Activated CD8-positive, alpha-beta memory T cell treated with anti-CD3 and anti-CD28 coated beads, Interleukin-2, amount 10 ng/mL, durations not matched to agents 7 days and 5 days (primary cell): ENCODE data around the gene HMCES. TPM values are rescaled to one million over a fixed set of nuclear protein-coding genes. Genes with fewer than 3 reads are reported as not detected.

Experiments
- ATAC-seq: fragments of 150-1000 bp; cut with Tn5 transposase; one replicate; pipeline ENCODE4 v1.10.0; 2021; ENCODE audit warnings: moderate library complexity
- CTCF ChIA-PET: fragments of 350-600 bp; sonication (Branson Sonifier 250); formaldehyde crosslinking; loops from one replicate; lab custom pipeline; 2021; ENCODE audit warnings: antibody characterized with exemption; lab: Charles Lee
- DNase-seq: peaks from one replicate; pipeline ENCODE4 v3.0.0-alpha.2; 2020
- H3K27ac Mint-ChIP-seq: one replicate; pipeline ENCODE4 v1.8.0; 2021; ENCODE audit warnings: mild to moderate bottlenecking, mixed read lengths
- H3K27me3 Mint-ChIP-seq: one replicate; pipeline ENCODE4 v1.8.0; 2021; ENCODE audit warnings: mixed read lengths
- H3K36me3 Mint-ChIP-seq: one replicate; pipeline ENCODE4 v1.8.0; 2021; ENCODE audit warnings: mild to moderate bottlenecking, mixed read lengths
- H3K4me1 Mint-ChIP-seq: one replicate; pipeline ENCODE4 v1.8.0; 2021; ENCODE audit warnings: mixed read lengths
- H3K4me3 Mint-ChIP-seq: one replicate; pipeline ENCODE4 v1.8.0; 2021; ENCODE audit warnings: mild to moderate bottlenecking, moderate library complexity, mixed read lengths
- H3K9me3 Mint-ChIP-seq: one replicate; pipeline ENCODE4 v1.8.0; 2022; ENCODE audit warnings: low read depth, mixed read lengths
- total RNA-seq, 2 experiments: library from RNA; stranded (reverse); gene quantifications; one replicate each; pipeline ENCODE4 v1.2.3, GENCODE V29; 2021

HMCES gene
- total RNA-seq, 2 experiments from 2014 or later, result 43.4 to 52.1 TPM

DNA sequence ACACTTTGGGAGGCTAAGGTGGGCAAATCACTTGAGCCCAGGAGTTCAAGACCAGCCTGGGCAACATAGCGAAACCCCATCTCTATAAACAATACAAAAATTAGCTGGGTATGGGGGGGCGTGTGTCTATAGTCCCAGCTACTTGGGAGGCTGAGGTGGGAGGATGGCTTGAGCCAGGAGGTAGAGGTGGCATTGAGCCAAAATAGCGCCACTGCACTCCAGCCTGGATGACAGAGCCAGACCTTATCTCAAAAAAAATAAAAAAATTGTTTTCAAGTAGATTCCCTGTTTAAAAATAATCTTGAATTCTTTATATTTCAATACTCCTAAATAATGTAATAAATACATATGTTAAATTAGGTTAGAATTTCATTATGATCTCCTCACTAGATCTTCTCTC is 9.8 kb downstream of the HMCES start:
- no peaks in the 10 kb centered on the region for H3K27me3 Mint-ChIP-seq
- CTCF ChIA-PET, result interaction anchor here (1.3 to 2.1 kb wide), 3 partner anchors 9 to 28 kb away, joined by 3 to 8 read pairs (median 4); a partner anchor contains a TSS
- no peak for ATAC-seq
- H3K4me1 Mint-ChIP-seq, result no peaks in the 10 kb centered on the region
- H3K36me3 Mint-ChIP-seq, result peaks cover 19% of the 10 kb centered on the region
- H3K4me3 Mint-ChIP-seq, result no peak overlapping the region
- DNase-seq, result no peak
- H3K27ac Mint-ChIP-seq, result no peak overlapping the region
- H3K9me3 Mint-ChIP-seq, result no peaks in the 10 kb centered on the region

DNA sequence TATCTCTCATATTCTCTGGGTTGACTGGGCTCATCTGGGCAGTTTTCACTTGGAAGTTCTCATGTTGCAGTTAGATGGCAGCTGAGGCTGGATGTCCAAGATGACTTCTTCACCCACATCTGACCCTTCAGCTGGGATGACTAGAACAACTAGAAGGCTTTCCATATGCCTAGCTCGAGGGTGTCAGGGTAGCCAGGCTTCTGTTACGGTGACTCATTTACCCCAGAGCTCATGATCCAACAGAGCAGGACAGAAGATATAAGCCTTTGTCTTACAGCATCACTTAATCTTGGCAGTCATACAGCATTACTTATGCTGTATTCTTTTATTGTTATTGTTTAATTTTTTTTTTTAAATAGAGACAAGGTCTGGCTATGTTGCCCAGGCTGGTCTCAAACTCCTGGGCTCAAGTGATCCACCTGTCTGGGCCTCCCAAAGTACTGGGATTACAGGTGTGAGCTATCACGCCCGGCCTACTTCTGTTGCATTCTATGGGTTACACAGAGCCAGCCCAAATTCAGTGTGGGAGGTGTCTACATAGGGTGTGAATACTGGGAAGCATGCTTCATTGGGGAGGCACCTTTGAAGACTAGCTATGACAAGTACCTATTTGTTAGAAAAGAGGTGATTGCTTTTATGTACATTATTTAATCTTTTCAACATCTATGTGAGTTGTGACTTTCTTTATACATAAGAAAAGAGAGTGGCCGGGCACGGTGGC is 10.7 kb downstream of the HMCES start:
- H3K36me3 Mint-ChIP-seq, result peaks cover 21% of the 10 kb centered on the region
- no peak overlapping the region for H3K27ac Mint-ChIP-seq
- CTCF ChIA-PET, result interaction anchor here (1.3 to 2.1 kb wide), 3 partner anchors 8 to 27 kb away, joined by 3 to 8 read pairs (median 4); a partner anchor contains a TSS
- H3K9me3 Mint-ChIP-seq, result no peaks in the 10 kb centered on the region
- no peak overlapping the region for H3K4me3 Mint-ChIP-seq
- no peaks in the 10 kb centered on the region for H3K4me1 Mint-ChIP-seq
- no peaks in the 10 kb centered on the region for H3K27me3 Mint-ChIP-seq
- DNase-seq (no peak), ATAC-seq (no peak)

DNA sequence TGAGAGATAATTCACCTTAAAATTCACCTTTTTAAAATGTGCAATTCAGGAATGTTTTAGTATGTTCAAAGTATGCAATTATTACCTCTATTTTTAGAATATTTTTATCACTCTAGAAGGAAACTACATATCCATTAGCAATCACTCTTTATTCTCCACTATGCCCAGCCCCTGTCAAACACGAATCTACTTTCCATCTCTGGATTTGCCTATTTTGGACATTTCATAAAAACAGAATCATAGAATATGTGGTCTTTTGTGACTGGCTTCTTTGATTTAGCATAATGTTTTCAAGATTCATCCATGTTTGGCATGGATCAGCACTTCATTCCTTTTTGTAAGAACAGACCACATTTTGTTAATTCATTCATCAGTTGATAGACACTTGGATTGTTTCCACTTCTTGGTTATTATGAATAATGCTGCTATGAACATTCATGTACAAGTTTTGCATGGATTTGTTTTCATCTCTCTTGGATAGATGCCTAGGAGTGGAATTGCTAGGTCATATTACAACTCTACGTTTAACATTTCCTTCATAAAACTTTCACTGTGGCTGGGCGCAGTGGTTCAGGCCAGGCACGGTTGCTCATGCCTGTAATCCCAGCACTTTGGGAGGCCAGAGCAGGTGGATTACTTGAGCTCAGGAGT is 12.7 kb downstream of the HMCES start:
- no peaks in the 10 kb centered on the region for H3K9me3 Mint-ChIP-seq
- peaks cover 25% of the 10 kb centered on the region for H3K36me3 Mint-ChIP-seq
- no peaks in the 10 kb centered on the region for H3K27me3 Mint-ChIP-seq
- no peaks in the 10 kb centered on the region for H3K4me1 Mint-ChIP-seq
- CTCF ChIA-PET, result no interaction called here
- H3K27ac Mint-ChIP-seq, result no peak overlapping the region
- no peak overlapping the region for H3K4me3 Mint-ChIP-seq
- DNase-seq (no peak), ATAC-seq (no peak)

DNA sequence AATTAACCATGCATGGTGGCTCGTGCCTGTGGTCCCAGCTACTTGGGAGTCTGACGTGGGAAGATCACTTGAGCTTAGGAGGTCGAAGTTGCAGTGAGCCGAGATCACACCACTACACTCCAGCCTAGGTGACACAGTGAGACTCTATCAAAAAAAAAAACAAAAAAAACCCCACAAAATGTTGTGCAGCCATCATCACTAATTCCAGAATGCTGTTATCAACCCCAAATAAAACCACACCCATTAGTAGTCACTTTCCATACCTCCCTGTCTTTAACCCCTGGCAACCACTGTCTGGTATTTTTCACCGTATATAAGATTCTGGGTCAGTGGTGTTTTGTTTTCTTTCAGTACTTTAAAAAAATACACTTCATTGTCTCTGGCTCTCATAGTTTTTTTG is 16.6 kb downstream of the HMCES start:
- H3K9me3 Mint-ChIP-seq, result no peaks in the 10 kb centered on the region
- no peak overlapping the region for H3K27ac Mint-ChIP-seq

DNA sequence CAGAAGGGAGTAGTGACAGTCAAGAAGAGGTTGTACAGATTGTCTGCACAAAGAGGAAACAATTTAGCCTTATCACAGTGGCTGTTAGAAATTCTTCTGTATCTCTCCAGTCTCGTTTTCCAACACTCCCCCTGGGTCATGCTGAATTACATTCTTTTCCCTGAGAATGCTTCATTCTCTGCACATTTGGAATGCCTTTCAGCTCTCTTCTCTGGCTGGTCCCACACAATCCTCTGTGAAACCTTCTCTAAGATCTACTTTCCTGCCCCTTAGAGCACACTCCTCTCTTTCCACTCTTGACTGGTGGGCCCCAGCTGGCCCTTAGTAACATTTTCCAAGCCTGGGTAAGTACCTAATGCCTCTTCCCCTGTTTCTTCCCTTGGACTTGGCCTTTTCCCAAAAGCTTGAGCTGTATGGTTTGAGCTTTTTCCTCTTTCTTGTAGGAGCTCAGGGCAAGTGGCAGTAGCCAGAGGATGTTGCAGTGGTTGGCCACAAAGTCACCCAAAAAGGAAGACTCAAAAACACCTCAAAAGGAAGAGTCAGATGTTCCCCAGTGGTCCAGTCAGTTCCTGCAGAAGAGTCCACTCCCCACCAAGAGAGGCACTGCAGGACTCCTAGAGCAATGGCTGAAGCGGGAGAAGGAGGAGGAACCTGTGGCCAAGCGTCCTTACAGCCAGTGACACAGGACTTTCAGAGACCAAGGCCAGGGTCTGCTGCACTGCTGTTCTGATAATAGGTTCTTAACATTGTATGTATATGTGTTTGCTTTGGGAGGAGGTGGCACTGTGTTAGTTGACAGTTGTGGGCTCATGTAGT is 25.7 kb downstream of the HMCES start:
- H3K4me1 Mint-ChIP-seq, result peaks cover 28% of the 10 kb centered on the region
- CTCF ChIA-PET, result interaction anchor here (5.8 kb wide), 1 partner anchor 11 kb away, joined by 25 read pairs; a partner anchor contains a TSS
- ATAC-seq (peak; percentile 31), DNase-seq (no peak)
- peak overlapping the region; percentile 20 for H3K27ac Mint-ChIP-seq
- peaks cover 33% of the 10 kb centered on the region for H3K36me3 Mint-ChIP-seq
- no peaks in the 10 kb centered on the region for H3K27me3 Mint-ChIP-seq
- no peaks in the 10 kb centered on the region for H3K9me3 Mint-ChIP-seq
- no peak overlapping the region for H3K4me3 Mint-ChIP-seq

More for the DNA sequence above, 16.6 kb downstream of the HMCES start:
- Mint-ChIP-seq H3K27me3 (no peaks in the 10 kb centered on the region), H3K36me3 (peaks cover 35% of the 10 kb centered on the region), H3K4me3 (no peak overlapping the region), H3K4me1 (no peaks in the 10 kb centered on the region)
- CTCF ChIA-PET, result no interaction called here
- no peak for ATAC-seq
- no peak for DNase-seq

DNA sequence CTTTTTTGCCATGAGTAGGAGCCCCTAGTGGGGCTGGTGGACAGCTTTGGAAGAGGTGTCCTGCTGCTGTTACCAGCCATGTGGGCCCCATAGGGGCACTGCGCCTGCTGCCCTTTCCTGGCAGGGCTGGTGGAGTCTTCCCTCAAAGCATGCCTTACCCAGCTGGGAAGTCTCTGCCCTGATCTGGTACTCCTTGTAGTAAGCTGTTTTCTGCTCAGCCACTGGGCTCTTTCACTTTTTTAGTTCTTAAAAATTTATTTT is 26.2 kb downstream of the HMCES start:
- DNase-seq (no peak), ATAC-seq (no peak)
- Mint-ChIP-seq H3K36me3 (peaks cover 30% of the 10 kb centered on the region), H3K4me3 (no peak overlapping the region), H3K4me1 (peaks cover 28% of the 10 kb centered on the region), H3K27me3 (no peaks in the 10 kb centered on the region), H3K9me3 (no peaks in the 10 kb centered on the region), H3K27ac (no peak overlapping the region)
- CTCF ChIA-PET, result interaction anchor here (5.8 kb wide), 1 partner anchor 10 kb away, joined by 25 read pairs; a partner anchor contains a TSS

DNA sequence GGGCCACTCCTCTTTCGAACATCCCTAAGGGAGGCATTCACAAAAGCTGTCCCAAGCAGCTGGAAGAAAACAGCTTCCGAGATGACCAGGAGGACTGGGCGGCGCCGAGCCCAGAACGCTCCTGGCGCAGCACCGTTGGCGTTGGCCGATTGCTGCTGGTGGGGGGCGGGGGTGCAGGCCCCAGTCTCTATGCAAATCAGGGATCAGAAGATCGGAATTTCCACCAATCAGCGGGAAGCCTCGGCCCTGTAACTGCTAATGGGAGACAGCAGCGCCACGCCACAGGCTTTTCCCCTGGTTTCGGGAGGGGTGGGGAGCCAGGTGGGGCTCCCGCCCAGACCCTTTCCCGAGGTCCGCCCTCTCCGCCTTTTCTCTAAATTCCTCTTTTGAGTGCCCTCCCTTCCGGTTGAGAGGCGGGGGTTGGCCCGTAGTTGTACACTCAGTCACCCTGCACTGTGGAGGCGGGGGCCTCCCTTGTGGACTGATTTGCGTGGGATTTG is 27.0 kb downstream of the HMCES start:
- ATAC-seq, result no peak
- Mint-ChIP-seq H3K36me3 (peaks cover 29% of the 10 kb centered on the region), H3K4me3 (no peak overlapping the region), H3K9me3 (no peaks in the 10 kb centered on the region), H3K4me1 (peaks cover 28% of the 10 kb centered on the region), H3K27ac (no peak overlapping the region), H3K27me3 (no peaks in the 10 kb centered on the region)
- CTCF ChIA-PET, result interaction anchor here (5.8 kb wide), 1 partner anchor 10 kb away, joined by 25 read pairs; a partner anchor contains a TSS
- no peak for DNase-seq

DNA sequence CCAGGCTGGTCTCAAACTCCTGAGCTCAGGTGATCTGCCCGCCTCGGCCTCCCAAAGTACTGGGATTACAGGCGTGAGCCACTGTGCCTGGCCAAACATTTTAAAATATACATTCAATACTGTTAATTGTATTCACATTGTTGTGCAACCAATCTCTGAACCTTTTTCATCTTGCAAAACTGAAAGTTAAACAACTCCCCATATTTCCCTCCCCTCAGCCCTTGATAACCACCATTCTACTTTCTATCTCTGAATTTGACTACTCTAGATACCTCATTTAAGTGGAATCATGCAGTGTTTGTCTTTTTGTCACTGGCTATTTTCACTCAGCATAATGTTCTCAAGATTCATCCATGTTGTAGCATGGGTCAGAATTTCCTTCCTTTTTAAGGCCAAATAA is 30.0 kb downstream of the HMCES start:
- CTCF ChIA-PET, result interaction anchor here (0.9 to 1.4 kb wide), 2 partner anchors 8 to 256 kb away, joined by 3 to 4 read pairs; a partner anchor contains a TSS
- Mint-ChIP-seq H3K27me3 (no peaks in the 10 kb centered on the region), H3K27ac (no peak overlapping the region), H3K9me3 (no peaks in the 10 kb centered on the region), H3K4me1 (peaks cover 47% of the 10 kb centered on the region), H3K4me3 (no peak overlapping the region), H3K36me3 (peaks cover 20% of the 10 kb centered on the region)
- DNase-seq (no peak), ATAC-seq (no peak)

DNA sequence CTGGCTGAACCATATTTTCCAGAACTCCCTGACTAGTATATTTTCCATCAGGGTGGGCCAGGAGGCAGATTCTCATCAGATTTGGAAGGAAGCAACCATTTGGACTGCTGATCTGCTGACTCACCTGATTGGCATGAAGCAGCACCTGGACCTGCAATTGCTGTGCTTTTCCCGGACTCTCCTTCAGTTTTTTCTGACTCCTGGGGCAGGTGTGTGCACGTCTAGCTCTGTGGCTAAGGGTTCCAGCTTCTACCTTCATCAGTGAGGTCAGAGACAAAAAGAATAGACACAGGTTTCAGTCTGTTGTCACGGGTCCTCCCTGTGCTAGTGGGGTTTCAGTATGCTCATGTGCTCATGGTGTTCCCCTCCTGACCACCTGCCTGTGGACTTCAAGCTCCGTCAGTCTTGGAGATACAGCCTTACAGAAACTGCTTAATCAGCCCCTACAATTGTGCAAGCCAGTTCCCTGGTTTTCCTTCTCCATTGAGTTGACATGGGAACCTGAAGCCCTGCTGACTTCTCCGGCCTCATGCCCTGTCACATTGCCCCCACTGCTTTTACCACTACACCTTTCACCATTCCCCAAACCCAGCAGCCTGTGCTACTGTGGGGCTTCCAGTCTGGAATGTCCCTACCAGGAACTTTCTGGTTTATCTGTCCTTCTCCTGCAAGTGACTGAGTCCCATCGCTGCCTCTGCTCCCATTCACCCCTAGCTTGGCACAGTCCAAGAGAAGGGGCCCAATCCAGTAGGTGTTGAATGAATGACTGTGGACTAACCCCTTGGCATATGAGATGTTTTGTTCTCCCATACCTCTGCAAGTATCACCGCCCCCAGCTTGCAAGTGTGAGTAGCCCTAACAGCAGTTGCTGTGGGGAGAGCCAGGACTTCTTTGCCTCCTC is 31.7 kb downstream of the HMCES start:
- Mint-ChIP-seq H3K9me3 (no peaks in the 10 kb centered on the region), H3K4me3 (no peak overlapping the region), H3K36me3 (peaks cover 8% of the 10 kb centered on the region), H3K27me3 (no peaks in the 10 kb centered on the region), H3K27ac (peak overlapping the region; percentile 20), H3K4me1 (peaks cover 41% of the 10 kb centered on the region)
- DNase-seq, result no peak
- CTCF ChIA-PET, result interaction anchor here (0.9 to 2.3 kb wide), 2 partner anchors 8 to 340 kb away, joined by 3 to 8 read pairs; no protein-coding TSS in a partner anchor
- ATAC-seq, result no peak

DNA sequence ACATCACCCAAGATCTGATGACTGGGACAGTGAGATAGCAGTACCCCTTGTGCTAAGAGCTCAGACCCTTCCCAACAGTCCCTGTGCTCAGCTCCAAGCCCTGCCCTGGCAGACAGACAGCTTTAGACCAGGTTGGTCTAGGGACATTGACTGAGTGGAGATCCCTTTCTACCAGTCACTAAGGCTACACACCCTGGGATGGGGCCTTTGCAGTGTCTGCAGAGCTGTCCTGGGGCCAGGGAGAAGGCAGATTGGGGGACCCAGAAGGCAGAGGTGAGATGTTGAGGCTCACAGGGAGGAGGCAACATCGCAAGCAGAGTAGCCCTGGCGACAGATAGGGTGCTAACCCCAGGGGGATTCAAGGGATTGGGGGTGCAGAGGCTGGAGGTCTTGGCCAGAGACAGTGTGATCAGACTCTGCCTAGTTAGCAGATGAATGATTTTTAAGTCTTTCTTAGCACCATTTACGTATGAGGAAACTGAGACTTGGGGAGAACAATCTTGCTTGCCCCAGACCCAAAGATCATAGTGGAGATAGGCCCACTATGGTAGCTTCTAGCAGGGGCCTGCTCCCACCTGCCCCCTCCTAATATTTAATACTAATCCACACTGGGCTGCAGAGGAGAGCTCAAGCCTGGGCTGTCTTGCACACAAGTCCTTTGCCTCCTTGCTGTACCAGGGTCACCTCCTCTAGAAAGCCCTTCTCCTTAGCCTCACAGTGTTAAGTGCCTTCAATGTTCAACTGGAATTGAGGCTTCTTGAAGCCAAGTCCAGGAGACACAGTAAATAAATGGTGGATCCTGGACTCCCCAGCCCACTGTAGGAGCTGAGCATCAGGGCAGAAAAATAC is 32.6 kb downstream of the HMCES start:
- CTCF ChIA-PET, result interaction anchor here (0.9 to 2.3 kb wide), 3 partner anchors 9 to 341 kb away, joined by 3 to 8 read pairs (median 5); no protein-coding TSS in a partner anchor
- ATAC-seq (no peak), DNase-seq (no peak)
- Mint-ChIP-seq H3K4me3 (no peak overlapping the region), H3K27ac (peak overlapping the region; percentile 20), H3K36me3 (peaks cover 3% of the 10 kb centered on the region), H3K4me1 (peaks cover 38% of the 10 kb centered on the region), H3K27me3 (no peaks in the 10 kb centered on the region), H3K9me3 (no peaks in the 10 kb centered on the region)

DNA sequence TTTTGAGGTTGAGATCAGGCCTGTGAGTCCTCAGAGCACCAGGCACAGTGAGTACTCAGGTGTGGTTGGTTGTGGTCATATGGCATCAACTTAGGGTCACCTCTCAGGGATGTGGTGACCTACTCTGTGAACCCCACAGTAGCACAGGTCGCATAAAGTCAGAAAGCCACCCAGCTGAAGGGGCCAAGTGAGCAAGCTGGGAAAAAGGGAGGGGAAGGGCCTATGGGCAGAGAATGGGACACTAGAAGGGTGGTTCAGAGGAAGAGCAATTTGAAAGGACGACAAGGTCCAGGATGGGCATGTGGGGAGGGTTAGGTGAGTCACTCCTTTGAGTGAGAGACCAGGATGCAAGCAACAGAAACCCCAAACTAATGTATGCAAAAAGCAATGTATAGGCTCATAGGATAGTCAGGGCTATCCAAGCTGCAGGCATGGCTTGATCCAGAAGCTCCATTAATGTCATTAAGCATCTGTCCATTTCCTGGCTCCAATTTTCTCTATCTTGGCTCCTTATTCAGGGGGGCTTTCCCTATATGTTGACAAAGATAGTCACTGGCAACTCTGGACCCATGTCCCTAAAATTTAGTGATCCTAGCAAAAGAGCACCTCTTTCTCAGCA is 33.5 kb downstream of the HMCES start:
- CTCF ChIA-PET, result interaction anchor here (0.7 to 2.3 kb wide), 3 partner anchors 29 to 342 kb away, joined by 3 to 8 read pairs (median 5); no protein-coding TSS in a partner anchor
- peak; percentile 70 for DNase-seq
- no peak overlapping the region for H3K4me3 Mint-ChIP-seq

More for the DNA sequence above, 33.5 kb downstream of the HMCES start:
- peak overlapping the region; percentile 16 for H3K27ac Mint-ChIP-seq
- no peaks in the 10 kb centered on the region for H3K27me3 Mint-ChIP-seq
- H3K4me1 Mint-ChIP-seq, result peaks cover 36% of the 10 kb centered on the region
- peak; percentile 6 for ATAC-seq
- H3K9me3 Mint-ChIP-seq, result no peaks in the 10 kb centered on the region
- no peaks in the 10 kb centered on the region for H3K36me3 Mint-ChIP-seq
